Measurements from ENCODE around the gene XYLT2. TPM values are rescaled to one million over a fixed set of nuclear protein-coding genes. Genes with fewer than 3 reads are reported as not detected.

The XYLT2 gene
- total and polyA plus RNA-seq, 9 of the 15 experiments (the other 6 are each of a cell fraction or from before 2014, with no cell fraction given) = 0.63 to 9.1 (median 4.3) TPM

GRCh38 chr17:50319306-50320004 lies 26.5 kb upstream of the XYLT2 start (continued):
- TF ChIP-seq, protein P1, sequence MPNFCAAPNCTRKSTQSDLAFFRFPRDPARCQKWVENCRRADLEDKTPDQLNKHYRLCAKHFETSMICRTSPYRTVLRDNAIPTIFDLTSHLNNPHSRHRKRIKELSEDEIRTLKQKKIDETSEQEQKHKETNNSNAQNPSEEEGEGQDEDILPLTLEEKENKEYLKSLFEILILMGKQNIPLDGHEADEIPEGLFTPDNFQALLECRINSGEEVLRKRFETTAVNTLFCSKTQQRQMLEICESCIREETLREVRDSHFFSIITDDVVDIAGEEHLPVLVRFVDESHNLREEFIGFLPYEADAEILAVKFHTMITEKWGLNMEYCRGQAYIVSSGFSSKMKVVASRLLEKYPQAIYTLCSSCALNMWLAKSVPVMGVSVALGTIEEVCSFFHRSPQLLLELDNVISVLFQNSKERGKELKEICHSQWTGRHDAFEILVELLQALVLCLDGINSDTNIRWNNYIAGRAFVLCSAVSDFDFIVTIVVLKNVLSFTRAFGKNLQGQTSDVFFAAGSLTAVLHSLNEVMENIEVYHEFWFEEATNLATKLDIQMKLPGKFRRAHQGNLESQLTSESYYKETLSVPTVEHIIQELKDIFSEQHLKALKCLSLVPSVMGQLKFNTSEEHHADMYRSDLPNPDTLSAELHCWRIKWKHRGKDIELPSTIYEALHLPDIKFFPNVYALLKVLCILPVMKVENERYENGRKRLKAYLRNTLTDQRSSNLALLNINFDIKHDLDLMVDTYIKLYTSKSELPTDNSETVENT (CRISPR knock-in tag; IDR thresholded peaks at IDR 0.05) = no peak
- TF ChIP-seq MAX (CRISPR knock-in tag; IDR thresholded peaks at IDR 0.05) (no peak), ZNF764 (CRISPR knock-in tag; IDR thresholded peaks at IDR 0.05; ENCODE audit: low read depth) (no peak), SLC30A9 (CRISPR knock-in tag; IDR thresholded peaks at IDR 0.05) (no peak), RCOR1 (IDR thresholded peaks at IDR 0.05; ENCODE audit: borderline replicate concordance in 1 of 2, low read depth in 2 of 2, low read length in 2 of 2) (no peak), ZFP30 (CRISPR knock-in tag; IDR thresholded peaks at IDR 0.05; ENCODE audit: borderline replicate concordance) (no peak), PHF20 (IDR thresholded peaks at IDR 0.05; ENCODE audit: partially characterized antibody) (no peak), CEBPB (tag; IDR thresholded peaks at IDR 0.05) (no peak), SMAD3 (CRISPR knock-in tag; conservative IDR thresholded peaks at IDR 0.05) (peak; percentile 92), PHF8 (IDR thresholded peaks at IDR 0.05; ENCODE audit: borderline replicate concordance, low read length) (no peak), ZNF197 (CRISPR knock-in tag; IDR thresholded peaks at IDR 0.05; ENCODE audit: low read depth) (peak; percentile 81), ZBTB49 (CRISPR knock-in tag; IDR thresholded peaks at IDR 0.05; ENCODE audit: borderline replicate concordance) (no peak), MYNN (IDR thresholded peaks at IDR 0.05) (no peak), MYNN (CRISPR knock-in tag; IDR thresholded peaks at IDR 0.05) (no peak), FOXJ2 (tag; IDR thresholded peaks at IDR 0.05) (no peak), DLX4 (CRISPR knock-in tag; IDR thresholded peaks at IDR 0.05) (no peak), ZNF77 (CRISPR knock-in tag; IDR thresholded peaks at IDR 0.05) (no peak)
- TF ChIP-seq, protein P2, sequence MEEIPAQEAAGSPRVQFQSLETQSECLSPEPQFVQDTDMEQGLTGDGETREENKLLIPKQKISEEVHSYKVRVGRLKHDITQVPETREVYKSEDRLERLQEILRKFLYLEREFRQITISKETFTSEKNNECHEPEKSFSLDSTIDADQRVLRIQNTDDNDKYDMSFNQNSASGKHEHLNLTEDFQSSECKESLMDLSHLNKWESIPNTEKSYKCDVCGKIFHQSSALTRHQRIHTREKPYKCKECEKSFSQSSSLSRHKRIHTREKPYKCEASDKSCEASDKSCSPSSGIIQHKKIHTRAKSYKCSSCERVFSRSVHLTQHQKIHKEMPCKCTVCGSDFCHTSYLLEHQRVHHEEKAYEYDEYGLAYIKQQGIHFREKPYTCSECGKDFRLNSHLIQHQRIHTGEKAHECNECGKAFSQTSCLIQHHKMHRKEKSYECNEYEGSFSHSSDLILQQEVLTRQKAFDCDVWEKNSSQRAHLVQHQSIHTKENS (CRISPR knock-in tag; IDR thresholded peaks at IDR 0.05) = no peak
- TF ChIP-seq, protein P3, sequence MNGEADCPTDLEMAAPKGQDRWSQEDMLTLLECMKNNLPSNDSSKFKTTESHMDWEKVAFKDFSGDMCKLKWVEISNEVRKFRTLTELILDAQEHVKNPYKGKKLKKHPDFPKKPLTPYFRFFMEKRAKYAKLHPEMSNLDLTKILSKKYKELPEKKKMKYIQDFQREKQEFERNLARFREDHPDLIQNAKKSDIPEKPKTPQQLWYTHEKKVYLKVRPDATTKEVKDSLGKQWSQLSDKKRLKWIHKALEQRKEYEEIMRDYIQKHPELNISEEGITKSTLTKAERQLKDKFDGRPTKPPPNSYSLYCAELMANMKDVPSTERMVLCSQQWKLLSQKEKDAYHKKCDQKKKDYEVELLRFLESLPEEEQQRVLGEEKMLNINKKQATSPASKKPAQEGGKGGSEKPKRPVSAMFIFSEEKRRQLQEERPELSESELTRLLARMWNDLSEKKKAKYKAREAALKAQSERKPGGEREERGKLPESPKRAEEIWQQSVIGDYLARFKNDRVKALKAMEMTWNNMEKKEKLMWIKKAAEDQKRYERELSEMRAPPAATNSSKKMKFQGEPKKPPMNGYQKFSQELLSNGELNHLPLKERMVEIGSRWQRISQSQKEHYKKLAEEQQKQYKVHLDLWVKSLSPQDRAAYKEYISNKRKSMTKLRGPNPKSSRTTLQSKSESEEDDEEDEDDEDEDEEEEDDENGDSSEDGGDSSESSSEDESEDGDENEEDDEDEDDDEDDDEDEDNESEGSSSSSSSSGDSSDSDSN (IDR thresholded peaks at IDR 0.05; ENCODE audit: borderline replicate concordance in 1 of 2, low read depth in 2 of 2, low read length in 2 of 2) = no peak

Data from K562 (cell line).